H1 (cell line): ENCODE measurements around the gene PLCB2. TPM values are rescaled to one million over a fixed set of nuclear protein-coding genes. Genes with fewer than 3 reads are reported as not detected.
A peak's percentile ranks its signal among the peaks of the same experiment; 100 is the strongest.

Source experiments
- CEBPB ChIP-seq: IDR thresholded peaks from 2 replicates; pipeline ENCODE4 v1.6.1; 2012; ENCODE audit warnings: low read depth, low read length
- CHD7 ChIP-seq: fragments of 300-600 bp; sonication (generic); IDR thresholded peaks from 2 replicates; pipeline ENCODE4 v1.7.1; 2012; ENCODE audit warnings: low read length, moderate library complexity, mild to moderate bottlenecking, inconsistent platforms; ENCODE audit not compliant: insufficient replicate concordance
- E2F6 ChIP-seq: IDR thresholded peaks from 2 replicates; pipeline ENCODE4 v1.6.1; 2012; ENCODE audit warnings: inconsistent platforms
- EZH2 ChIP-seq: fragments of 200-600 bp; sonication (generic); IDR thresholded peaks from 2 replicates; pipeline ENCODE4 v1.7.1; 2012; ENCODE audit warnings: low read depth, mild to moderate bottlenecking, moderate library complexity, low read length, inconsistent platforms; ENCODE audit not compliant: severe bottlenecking
- JUND ChIP-seq: IDR thresholded peaks from 2 replicates; pipeline ENCODE4 v1.6.1; 2011; ENCODE audit warnings: mild to moderate bottlenecking, improper control_type of control experiment, low read length
- MAFK ChIP-seq: IDR thresholded peaks from 2 replicates; pipeline ENCODE4 v1.6.1; 2012; ENCODE audit warnings: low read depth, mild to moderate bottlenecking, improper control_type of control experiment, low read length
- NANOG ChIP-seq: IDR thresholded peaks from 2 replicates; pipeline ENCODE4 v1.6.1; 2011; ENCODE audit warnings: low read length, low read depth, mild to moderate bottlenecking, inconsistent platforms; ENCODE audit not compliant: insufficient read depth, poor library complexity, severe bottlenecking
- SIRT6 ChIP-seq: IDR thresholded peaks from one replicate; pipeline ENCODE4 v1.7.1; 2012; ENCODE audit warnings: low read length, inconsistent platforms
- SRF ChIP-seq: IDR thresholded peaks from 2 replicates; pipeline ENCODE4 v1.6.1; 2011; ENCODE audit warnings: mild to moderate bottlenecking, low read depth, low read length, moderate library complexity
- TEAD4 ChIP-seq: IDR thresholded peaks from 2 replicates; pipeline ENCODE4 v1.6.1; 2012; ENCODE audit warnings: low read depth, low read length, inconsistent platforms, mixed read lengths
- polyA plus RNA-seq, 7 experiments: library from polyadenylated mRNA; depleted of rRNA in 3 of 7; stranded (reverse) in 5 of 7; unstranded in 2 of 7; fragments of >200 nt in 5 of 7; fragments of 200-250 nt in 2 of 7; gene quantifications; 1 replicate in 5 of 7; 2 replicates in 1 of 7; 4 replicates in 1 of 7; pipeline versions ENCODE4 v1.2.1 to v1.2.3, GENCODE V29; 2011 to 2013; ENCODE audit warnings: missing spikeins in 2 of 7, mixed read lengths in 2 of 7
- total RNA-seq: library from RNA; stranded (reverse); fragmentation: NEBNext Ultra II Directional; extraction: Animal tissue kit (Norgen Biotek cat#: 25700); gene quantifications from 2 replicates; pipeline ENCODE4 v1.2.1, GENCODE V29; 2021

The PLCB2 gene
- total and polyA plus RNA-seq, 2 of the 8 experiments (the other 6 are each of a cell fraction or from before 2014, with no cell fraction given) = 7.2 to 8.4 TPM

GRCh38 chr15:40282869-40283614, 24.7 kb downstream of the PLCB2 start, which contains the start of gene ANKRD63 (continued):
- TF ChIP-seq CHD7 (no peak), NANOG (no peak), E2F6 (no peak; the same call in 1 of the 2 replicates), JUND (no peak), MAFK (no peak), EZH2 (peak; percentile 83), TEAD4 (no peak), SRF (no peak), CEBPB (no peak), SIRT6 (no peak)
